ENCODE results near the gene HELZ.

The HELZ gene

DNA sequence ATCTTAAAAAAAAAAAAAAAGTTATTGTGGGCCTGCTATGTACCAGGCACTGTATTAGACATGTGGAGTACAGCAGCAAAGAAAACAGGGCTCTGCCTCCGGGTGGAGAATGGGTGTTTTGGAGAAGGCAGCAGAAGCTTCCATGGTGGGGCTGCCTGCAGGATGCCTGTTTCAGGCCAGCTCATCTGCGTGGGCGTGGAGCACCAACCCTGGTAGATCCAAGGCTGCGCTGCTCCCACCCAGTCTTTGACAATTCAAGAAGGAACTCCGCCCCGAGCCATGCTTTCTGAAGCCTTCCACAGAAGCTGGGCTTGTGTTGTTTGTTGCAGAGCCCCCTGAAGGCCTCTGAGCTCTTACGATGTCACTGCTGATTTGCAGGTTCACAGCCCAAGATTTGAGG is 223.8 kb downstream of the HELZ start:
- DNase-seq: no peak

All from SIG-M5 (cell line).